ENCODE measurements around the gene MDC1.

MDC1 gene

GRCh38 chr6:30711758-30712380 is 5.2 kb downstream of the MDC1 start:
- no peak overlapping the region for H3K27ac ChIP-seq
- TF ChIP-seq ZFX (IDR thresholded peaks at IDR 0.05; ENCODE audit: borderline replicate concordance) (no peak), CTCF (IDR thresholded peaks at IDR 0.05) (no peak)

- no peak for TF ChIP-seq ZFX (IDR thresholded peaks at IDR 0.05; ENCODE audit: borderline replicate concordance)
- no peak for TF ChIP-seq CTCF (IDR thresholded peaks at IDR 0.05)
- H3K27ac ChIP-seq: peak overlapping the region; percentile 60
Measured at GRCh38 chr6:30709101-30709868, 7.8 kb downstream of the MDC1 start.

GRCh38 chr6:30707281-30707850 is 9.7 kb downstream of the MDC1 start:
- TF ChIP-seq ZFX (IDR thresholded peaks at IDR 0.05; ENCODE audit: borderline replicate concordance) (no peak), CTCF (IDR thresholded peaks at IDR 0.05) (no peak)
- peak overlapping the region; percentile 60 for H3K27ac ChIP-seq

GRCh38 chr6:30705620-30706019 is 11.5 kb downstream of the MDC1 start:
- no peak for TF ChIP-seq ZFX (IDR thresholded peaks at IDR 0.05; ENCODE audit: borderline replicate concordance)
- no peak for TF ChIP-seq CTCF (IDR thresholded peaks at IDR 0.05)
- no peak overlapping the region for H3K27ac ChIP-seq

- no peak for TF ChIP-seq CTCF (IDR thresholded peaks at IDR 0.05)
- TF ChIP-seq ZFX (IDR thresholded peaks at IDR 0.05; ENCODE audit: borderline replicate concordance): no peak
- 0 out of 2 replicates have a peak overlapping the region, but pooled peaks have one; percentile 3 for H3K27ac ChIP-seq
Measured at GRCh38 chr6:30703821-30704220, 13.3 kb downstream of the MDC1 start.

GRCh38 chr6:30703011-30703410 is 14.1 kb downstream of the MDC1 start:
- TF ChIP-seq ZFX (IDR thresholded peaks at IDR 0.05; ENCODE audit: borderline replicate concordance) (no peak), CTCF (IDR thresholded peaks at IDR 0.05) (no peak)
- H3K27ac ChIP-seq: no peak overlapping the region

GRCh38 chr6:30700340-30700739 is 16.7 kb downstream of the MDC1 start:
- TF ChIP-seq CTCF (IDR thresholded peaks at IDR 0.05): no peak
- TF ChIP-seq ZFX (IDR thresholded peaks at IDR 0.05; ENCODE audit: borderline replicate concordance): no peak
- no peak overlapping the region for H3K27ac ChIP-seq
